Left renal pelvis (tissue), 4 donors: Measurements from ENCODE around the gene CITED4. TPM values are rescaled to one million over a fixed set of nuclear protein-coding genes. Genes with fewer than 3 reads are reported as not detected.
"Not testable (repeated sequence)": the region's sequence is repeated elsewhere in the genome, so short reads cannot be mapped to it uniquely, and the experiment has no call there.

Source experiments
- DNase-seq, 4 donors: peaks; one replicate each; pipeline ENCODE4 v3.0.0-alpha.2; 2013; ENCODE audit warnings: low read depth in 4 of 4, low spot score in 3 of 4
- polyA plus RNA-seq, 4 donors: library from polyadenylated mRNA; unstranded; fragments of 120-200 nt; gene quantifications; one replicate each; pipeline ENCODE4 v1.2.1, GENCODE V29; 2013; ENCODE audit not compliant: insufficient read length in 4 of 4

Gene CITED4
- 1 to 10 TPM; 2.6 to 6.3 (median 3.8) TPM for polyA plus RNA-seq

- DNase-seq: peak; percentile 82 to 91 (median 86)
These were observed at the start of gene CITED4 for GRCh38 chr1:40862008-40862863. Gene CITED4 (minus strand): TSS chr1:40862363. CDS start chr1:40862127, 236 bp downstream.

GRCh38 chr1:40911105-40911504 lies 48.9 kb upstream of the CITED4 start:
- no peak for DNase-seq

- DNase-seq: no peak
These were observed 47.1 kb upstream of the CITED4 start for GRCh38 chr1:40909281-40909680.

- DNase-seq: no peak
These were observed 46.2 kb upstream of the CITED4 start for GRCh38 chr1:40908350-40908749.

GRCh38 chr1:40907899-40908298 lies 45.7 kb upstream of the CITED4 start:
- DNase-seq: no peak

- no peak for DNase-seq
These were observed 44.7 kb upstream of the CITED4 start for GRCh38 chr1:40906781-40907400.

- no peak for DNase-seq
These were observed 42.9 kb upstream of the CITED4 start for GRCh38 chr1:40905061-40905460.

- DNase-seq: no peak
These were observed 40.9 kb upstream of the CITED4 start for GRCh38 chr1:40903106-40903505.

GRCh38 chr1:40901886-40902852 lies 40.0 kb upstream of the CITED4 start:
- no peak for DNase-seq

- DNase-seq: no peak
These were observed 37.2 kb upstream of the CITED4 start for GRCh38 chr1:40899230-40899870.

- DNase-seq: no peak
These were observed 36.3 kb upstream of the CITED4 start for GRCh38 chr1:40898431-40898901.

- no peak for DNase-seq
These were observed 35.4 kb upstream of the CITED4 start for GRCh38 chr1:40897513-40897912.

- DNase-seq: no peak
These were observed 34.3 kb upstream of the CITED4 start for GRCh38 chr1:40896482-40896881.

- no peak for DNase-seq
These were observed 33.4 kb upstream of the CITED4 start for GRCh38 chr1:40895601-40896000.

GRCh38 chr1:40894858-40895257 lies 32.7 kb upstream of the CITED4 start:
- DNase-seq: not testable (repeated sequence)

GRCh38 chr1:40894455-40894854 lies 32.3 kb upstream of the CITED4 start:
- DNase-seq: no peak

- no peak for DNase-seq
These were observed 31.8 kb upstream of the CITED4 start for GRCh38 chr1:40893946-40894345.

- no peak for DNase-seq
These were observed 30.2 kb upstream of the CITED4 start for GRCh38 chr1:40892354-40892753.

- no peak for DNase-seq
These were observed 28.6 kb upstream of the CITED4 start for GRCh38 chr1:40890771-40891170.

- no peak for DNase-seq
These were observed 25.5 kb upstream of the CITED4 start for GRCh38 chr1:40887652-40888051.
